Gastrocnemius medialis (tissue), 4 donors: ENCODE data around the gene ZFYVE28.
A peak's percentile ranks its signal among the peaks of the same experiment; 100 is the strongest.

ENCODE experiments used
- POLR2A ChIP-seq, 2 donors: fragments of 450-650 bp; IDR thresholded peaks; one replicate each; pipeline ENCODE4 v1.6.1; 2017; ENCODE audit warnings: antibody characterized with exemption in 2 of 2, mild to moderate bottlenecking in 2 of 2, moderate library complexity in 2 of 2
- TF ChIP-seq, protein P1 (sequence below), 5 experiments: fragments of 450-650 bp in 3 of 5; fragments of 200-600 bp in 2 of 5; sonication (generic) in 2 of 5; IDR thresholded peaks in 4 of 5; conservative IDR thresholded peaks in 1 of 5; 1 replicate in 4 of 5; 2 replicates in 1 of 5; pipeline ENCODE4 v1.5.1; 2016 to 2019; ENCODE audit warnings: antibody characterized with exemption in 5 of 5, mild to moderate bottlenecking in 3 of 5, moderate library complexity in 3 of 5

- TF ChIP-seq, protein P1, sequence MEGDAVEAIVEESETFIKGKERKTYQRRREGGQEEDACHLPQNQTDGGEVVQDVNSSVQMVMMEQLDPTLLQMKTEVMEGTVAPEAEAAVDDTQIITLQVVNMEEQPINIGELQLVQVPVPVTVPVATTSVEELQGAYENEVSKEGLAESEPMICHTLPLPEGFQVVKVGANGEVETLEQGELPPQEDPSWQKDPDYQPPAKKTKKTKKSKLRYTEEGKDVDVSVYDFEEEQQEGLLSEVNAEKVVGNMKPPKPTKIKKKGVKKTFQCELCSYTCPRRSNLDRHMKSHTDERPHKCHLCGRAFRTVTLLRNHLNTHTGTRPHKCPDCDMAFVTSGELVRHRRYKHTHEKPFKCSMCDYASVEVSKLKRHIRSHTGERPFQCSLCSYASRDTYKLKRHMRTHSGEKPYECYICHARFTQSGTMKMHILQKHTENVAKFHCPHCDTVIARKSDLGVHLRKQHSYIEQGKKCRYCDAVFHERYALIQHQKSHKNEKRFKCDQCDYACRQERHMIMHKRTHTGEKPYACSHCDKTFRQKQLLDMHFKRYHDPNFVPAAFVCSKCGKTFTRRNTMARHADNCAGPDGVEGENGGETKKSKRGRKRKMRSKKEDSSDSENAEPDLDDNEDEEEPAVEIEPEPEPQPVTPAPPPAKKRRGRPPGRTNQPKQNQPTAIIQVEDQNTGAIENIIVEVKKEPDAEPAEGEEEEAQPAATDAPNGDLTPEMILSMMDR (IDR thresholded peaks at IDR 0.05 in 4 of 5, conservative IDR thresholded peaks at IDR 0.05 in 1 of 5), result no peak
- peak; percentile 91 to 98 for TF ChIP-seq POLR2A (IDR thresholded peaks at IDR 0.05)
Observed at GRCh38 chr4:2262145-2262943, 156.1 kb downstream of the ZFYVE28 start.
